ENCODE results near the gene TTC6.

- no peak for TF ChIP-seq CTCF (IDR thresholded peaks at IDR 0.05)
- TF ChIP-seq POLR2A (IDR thresholded peaks at IDR 0.05), result no peak
These were observed 30.5 kb downstream of the TTC6 start for GRCh38 chr14:37625597-37626595.

Measured in testis (tissue), 2 donors.